Panc1 (cell line): ENCODE data around the gene STK10. TPM values are rescaled to one million over a fixed set of nuclear protein-coding genes. Genes with fewer than 3 reads are reported as not detected.
"Not testable (repeated sequence)": the region's sequence is repeated elsewhere in the genome, so short reads cannot be mapped to it uniquely, and the experiment has no call there.

Source experiments
- ATAC-seq: fragments of 200-7000 bp; cut with Tn5 transposase; 2 replicates; pipeline ENCODE4 v1.9.1; 2020; ENCODE audit warnings: mild to moderate bottlenecking, moderate library complexity
- BruUV-seq: library from RNA; stranded (reverse); fragments of 400-500 nt; replicated peaks from 2 replicates; lab custom pipeline; 2021; lab: Mats Ljungman, UMichigan
- CTCF ChIA-PET: fragments of 300-600 bp; sonication (Branson Sonifier 250); formaldehyde crosslinking; loops from one replicate; lab custom pipeline; 2022; ENCODE audit warnings: antibody characterized with exemption; lab: Charles Lee
- POLR2A ChIA-PET: fragments of 300-600 bp; sonication (Branson Sonifier 250); formaldehyde crosslinking; loops from one replicate; lab custom pipeline; 2022; ENCODE audit warnings: antibody characterized with exemption; lab: Charles Lee
- DNase-seq: peaks from one replicate; pipeline ENCODE4 v3.0.0-alpha.2; 2010; ENCODE audit warnings: low read depth, low spot score
- H3K27ac ChIP-seq: 2 replicates; pipeline ENCODE4 v1.5.1; 2011; ENCODE audit warnings: mild to moderate bottlenecking, low read length, inconsistent platforms
- H3K27me3 ChIP-seq: fragments of 200-500 bp; sonication (Bioruptor generic); 2 replicates; pipeline ENCODE4 v1.6.0; 2014; ENCODE audit warnings: low read length, inconsistent platforms; ENCODE audit not compliant: control insufficient read depth, insufficient read depth
- H3K36me3 ChIP-seq: fragments of 200-500 bp; sonication (Bioruptor generic); 2 replicates; pipeline ENCODE4 v1.5.1; 2014; ENCODE audit warnings: inconsistent platforms, mild to moderate bottlenecking, low read length, moderate library complexity; ENCODE audit not compliant: control insufficient read depth, insufficient read depth
- H3K4me1 ChIP-seq: 2 replicates; pipeline ENCODE4 v1.5.1; 2011; ENCODE audit warnings: inconsistent platforms, mild to moderate bottlenecking, low read length, moderate library complexity; ENCODE audit not compliant: control insufficient read depth, insufficient read depth
- H3K4me3 ChIP-seq, 2 experiments: 2 replicates each; pipeline ENCODE4 v1.5.1; 2011 to 2012; ENCODE audit warnings: low read depth in 2 of 2, low read length in 2 of 2, mild to moderate bottlenecking in 2 of 2, inconsistent platforms in 1 of 2, moderate library complexity in 1 of 2
- H3K9me3 ChIP-seq: fragments of 200-500 bp; sonication (Bioruptor generic); 2 replicates; pipeline ENCODE4 v1.5.1; 2014; ENCODE audit warnings: low read depth, mild to moderate bottlenecking, inconsistent platforms, low read length, moderate library complexity; ENCODE audit not compliant: control insufficient read depth, insufficient read depth
- POLR2AphosphoS5 ChIP-seq: IDR thresholded peaks from 2 replicates; pipeline ENCODE4 v1.6.1; 2012; ENCODE audit warnings: mild to moderate bottlenecking, low read depth, low read length, moderate library complexity
- REST ChIP-seq, 2 experiments: IDR thresholded peaks; 2 replicates each; pipeline ENCODE4 v1.6.1; 2011 to 2012; ENCODE audit warnings: low read depth in 2 of 2, control low read depth in 1 of 2, low read length in 1 of 2, mild to moderate bottlenecking in 1 of 2, moderate library complexity in 1 of 2; ENCODE audit not compliant: insufficient read depth in 1 of 2
- SIN3A ChIP-seq: IDR thresholded peaks from 2 replicates; pipeline ENCODE4 v1.6.1; 2012; ENCODE audit warnings: low read depth, mild to moderate bottlenecking, low read length, moderate library complexity, borderline replicate concordance; ENCODE audit not compliant: insufficient read depth
- TCF7L2 ChIP-seq: IDR thresholded peaks from 2 replicates; pipeline ENCODE4 v1.6.1; 2011; ENCODE audit warnings: mild to moderate bottlenecking, low read depth, low read length, inconsistent platforms
- in situ Hi-C: cut with HindIII; loops from 2 replicates; pipeline ENCODE4 v1.10.0; 2016; ENCODE audit warnings: low sequenced_read_pairs, low pct_unique_long_range_greater_than_20kb
- intact Hi-C: fragments of 100-400 bp; cut with micrococcal nuclease; formaldehyde crosslinking; loops from one replicate; pipeline ENCODE4 v1.10.0; 2022; ENCODE audit not compliant: unreplicated experiment
- total RNA-seq: library from RNA; stranded (reverse); gene quantifications from one replicate; pipeline ENCODE4 v1.2.1, GENCODE V29; 2021; ENCODE audit not compliant: unreplicated experiment
- TF ChIP-seq, protein P1 (sequence below): fragments of 450-650 bp; IDR thresholded peaks from 2 replicates; pipeline ENCODE4 v1.5.1; 2017; ENCODE audit warnings: mild to moderate bottlenecking

Gene STK10
- total RNA-seq, 1 experiment from 2014 or later, result 34.9 TPM

- Histone ChIP-seq H3K9me3 (no peaks in the 10 kb centered on the region), H3K4me1 (peaks cover 6% of the 10 kb centered on the region; the same call in 1 of the 2 replicates), H3K27ac (no peak overlapping the region), H3K27me3 (no peaks in the 10 kb centered on the region), H3K36me3 (no peaks in the 10 kb centered on the region), H3K4me3 (no peak overlapping the region)
- in situ Hi-C loops (no loop called here), intact Hi-C loops (loop anchor here (10.0 kb wide), 1 partner anchor 85 kb away; the partner anchor contains the start of gene UBTD2)
- ATAC-seq, result no peak
- TF ChIP-seq TCF7L2 (no peak), POLR2AphosphoS5 (no peak; the same call in 1 of the 2 replicates), REST (IDR thresholded peaks at IDR 0.05; ENCODE audit: insufficient read depth in 1 of 2, low read depth in 2 of 2, low read length in 1 of 2) (no peak), SIN3A (no peak)
- TF ChIP-seq, protein P1, sequence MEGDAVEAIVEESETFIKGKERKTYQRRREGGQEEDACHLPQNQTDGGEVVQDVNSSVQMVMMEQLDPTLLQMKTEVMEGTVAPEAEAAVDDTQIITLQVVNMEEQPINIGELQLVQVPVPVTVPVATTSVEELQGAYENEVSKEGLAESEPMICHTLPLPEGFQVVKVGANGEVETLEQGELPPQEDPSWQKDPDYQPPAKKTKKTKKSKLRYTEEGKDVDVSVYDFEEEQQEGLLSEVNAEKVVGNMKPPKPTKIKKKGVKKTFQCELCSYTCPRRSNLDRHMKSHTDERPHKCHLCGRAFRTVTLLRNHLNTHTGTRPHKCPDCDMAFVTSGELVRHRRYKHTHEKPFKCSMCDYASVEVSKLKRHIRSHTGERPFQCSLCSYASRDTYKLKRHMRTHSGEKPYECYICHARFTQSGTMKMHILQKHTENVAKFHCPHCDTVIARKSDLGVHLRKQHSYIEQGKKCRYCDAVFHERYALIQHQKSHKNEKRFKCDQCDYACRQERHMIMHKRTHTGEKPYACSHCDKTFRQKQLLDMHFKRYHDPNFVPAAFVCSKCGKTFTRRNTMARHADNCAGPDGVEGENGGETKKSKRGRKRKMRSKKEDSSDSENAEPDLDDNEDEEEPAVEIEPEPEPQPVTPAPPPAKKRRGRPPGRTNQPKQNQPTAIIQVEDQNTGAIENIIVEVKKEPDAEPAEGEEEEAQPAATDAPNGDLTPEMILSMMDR, result no peak
- POLR2A ChIA-PET, result interaction anchor here (0.7 kb wide), 1 partner anchor 499 kb away, joined by 6 read pairs; no protein-coding TSS in a partner anchor
- CTCF ChIA-PET, result interaction anchor here (0.7 kb wide), 1 partner anchor 189 kb away, joined by 7 read pairs; no protein-coding TSS in a partner anchor
- DNase-seq, result no peak
- BruUV-seq, result no TSS peak
Observed at GRCh38 chr5:172199446-172199845, 11.4 kb upstream of the STK10 start.

DNA sequence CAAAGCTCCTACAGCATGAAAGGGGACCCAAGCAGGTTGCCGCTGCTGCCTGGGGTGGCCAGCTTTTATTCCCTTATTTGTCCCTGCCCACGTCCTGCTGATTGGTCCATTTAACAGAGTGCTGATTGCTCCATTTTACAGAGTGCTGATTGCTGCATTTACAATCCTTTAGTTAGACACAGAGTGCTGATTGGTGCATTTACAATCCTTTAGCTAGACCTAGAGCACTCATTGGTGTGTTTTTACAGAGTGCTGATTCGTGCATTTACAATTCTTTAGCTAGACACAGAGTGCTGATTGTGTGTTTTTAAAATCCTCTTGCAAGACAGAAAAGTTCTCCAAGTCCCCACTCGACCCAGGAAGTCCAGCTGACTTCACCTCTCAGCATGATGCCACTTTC is 9.8 kb upstream of the STK10 start:
- H3K36me3 ChIP-seq, H3K27ac ChIP-seq, DNase-seq, H3K4me3 ChIP-seq, H3K4me1 ChIP-seq, BruUV-seq, in situ Hi-C loops, H3K9me3 ChIP-seq, ATAC-seq, POLR2A ChIA-PET, H3K27me3 ChIP-seq: not testable (repeated sequence)
- CTCF ChIA-PET, result interaction anchor here (0.6 kb wide), 1 partner anchor 45 kb away, joined by 4 read pairs; no protein-coding TSS in a partner anchor
- intact Hi-C loops, result loop anchor here (10.0 kb wide), 1 partner anchor 87 kb away; the partner anchor contains the start of gene UBTD2
